Liver (tissue), 9 donors: ENCODE measurements around the gene GALK1. TPM values are rescaled to one million over a fixed set of nuclear protein-coding genes. Genes with fewer than 3 reads are reported as not detected.
A peak's percentile ranks its signal among the peaks of the same experiment; 100 is the strongest.

Experiments
- DNase-seq: peaks from one replicate; pipeline ENCODE4 v3.0.0-alpha.2; 2017; ENCODE audit warnings: low spot score
- H3K27ac ChIP-seq, 2 donors: one replicate each; pipeline ENCODE4 v1.7.0; 2013; ENCODE audit warnings: inconsistent platforms in 2 of 2, low read length in 2 of 2, control low read depth in 1 of 2, low read depth in 1 of 2, mild to moderate bottlenecking in 1 of 2
- H3K27me3 ChIP-seq, 4 donors: one replicate each; pipeline versions ENCODE4 v1.6.1 to v1.7.0; 2013; ENCODE audit warnings: low read length in 3 of 4, inconsistent platforms in 1 of 4, mild to moderate bottlenecking in 1 of 4, moderate library complexity in 1 of 4; ENCODE audit not compliant: control insufficient read depth in 4 of 4, insufficient read depth in 4 of 4
- H3K36me3 ChIP-seq, 4 donors: one replicate each; pipeline versions ENCODE4 v1.6.1 to v1.7.0; 2013; ENCODE audit warnings: low read length in 3 of 4, mild to moderate bottlenecking in 3 of 4, low read depth in 1 of 4, moderate library complexity in 1 of 4; ENCODE audit not compliant: control insufficient read depth in 4 of 4, insufficient read depth in 3 of 4
- H3K4me1 ChIP-seq, 4 donors: one replicate each; pipeline versions ENCODE4 v1.6.1 to v1.7.0; 2013; ENCODE audit warnings: low read length in 3 of 4, mild to moderate bottlenecking in 3 of 4, moderate library complexity in 1 of 4; ENCODE audit not compliant: control insufficient read depth in 4 of 4, insufficient read depth in 4 of 4
- H3K4me3 ChIP-seq, 3 donors: one replicate each; pipeline versions ENCODE4 v1.6.1 to v1.7.0; 2013; ENCODE audit warnings: low read length in 3 of 3, control low read depth in 1 of 3, low read depth in 1 of 3, mild to moderate bottlenecking in 1 of 3
- H3K9ac ChIP-seq, 2 donors: one replicate each; pipeline ENCODE4 v1.7.0; 2013; ENCODE audit warnings: low read length in 2 of 2, mild to moderate bottlenecking in 2 of 2, moderate library complexity in 2 of 2, control low read depth in 1 of 2, low read depth in 1 of 2
- H3K9me3 ChIP-seq, 4 donors: one replicate each; pipeline versions ENCODE4 v1.6.1 to v1.7.0; 2013; ENCODE audit warnings: low read length in 3 of 4; ENCODE audit not compliant: control insufficient read depth in 4 of 4
- EGR1 ChIP-seq, 2 donors: IDR thresholded peaks; 2 replicates each; pipeline ENCODE4 v1.6.1; 2016 to 2018; ENCODE audit warnings: antibody characterized with exemption in 2 of 2, low read depth in 2 of 2
- FOXA1 ChIP-seq: IDR thresholded peaks from 2 replicates; pipeline ENCODE4 v1.6.1; 2016; ENCODE audit warnings: antibody characterized with exemption
- FOXA2 ChIP-seq: IDR thresholded peaks from 2 replicates; pipeline ENCODE4 v1.6.1; 2016; ENCODE audit warnings: antibody characterized with exemption
- GABPA ChIP-seq, 2 donors: IDR thresholded peaks in 1 of 2; conservative IDR thresholded peaks in 1 of 2; 2 replicates each; pipeline ENCODE4 v1.6.1; 2016; ENCODE audit warnings: antibody characterized with exemption in 2 of 2, mild to moderate bottlenecking in 1 of 2, moderate library complexity in 1 of 2
- HNF4A ChIP-seq, 2 donors: conservative IDR thresholded peaks; 2 replicates each; pipeline ENCODE4 v1.6.1; 2016; ENCODE audit warnings: antibody characterized with exemption in 2 of 2, mild to moderate bottlenecking in 2 of 2
- HNF4G ChIP-seq: IDR thresholded peaks from 2 replicates; pipeline ENCODE4 v1.6.1; 2016; ENCODE audit warnings: antibody characterized with exemption
- JUND ChIP-seq, 2 donors: IDR thresholded peaks; 2 replicates each; pipeline ENCODE4 v1.6.1; 2016; ENCODE audit warnings: antibody characterized with exemption in 2 of 2
- NR2F2 ChIP-seq: IDR thresholded peaks from 2 replicates; pipeline ENCODE4 v1.6.1; 2016; ENCODE audit warnings: antibody characterized with exemption
- RAD21 ChIP-seq, 2 donors: IDR thresholded peaks; 2 replicates each; pipeline ENCODE4 v1.6.1; 2016; ENCODE audit warnings: antibody characterized with exemption in 2 of 2, mild to moderate bottlenecking in 2 of 2
- RXRA ChIP-seq, 2 donors: IDR thresholded peaks; 2 replicates each; pipeline ENCODE4 v1.6.1; 2017 to 2018; ENCODE audit warnings: antibody characterized with exemption in 2 of 2, mild to moderate bottlenecking in 1 of 2
- SP1 ChIP-seq: IDR thresholded peaks from 2 replicates; pipeline ENCODE4 v1.6.1; 2018; ENCODE audit warnings: antibody characterized with exemption, mild to moderate bottlenecking
- TAF1 ChIP-seq: conservative IDR thresholded peaks from 2 replicates; pipeline ENCODE4 v1.6.1; 2016; ENCODE audit warnings: antibody characterized with exemption, mild to moderate bottlenecking
- YY1 ChIP-seq: IDR thresholded peaks from 2 replicates; pipeline ENCODE4 v1.6.1; 2016; ENCODE audit warnings: antibody characterized with exemption, mild to moderate bottlenecking
- WGBS: extraction: QIAGEN DNeasy Blood & Tissue Kit; methylation state at CpG from one replicate; pipeline ENCODE4 v1.1.7; 2013; 5-methylcytosine and 5-hydroxymethylcytosine counted together
- polyA plus RNA-seq, 2 donors: library from polyadenylated mRNA; stranded (reverse) in 1 of 2; unstranded in 1 of 2; fragments of 200-250 nt in 1 of 2; fragments of >200 nt in 1 of 2; fragmentation: Nextera tagmentation in 1 of 2; extraction: Ambion mirVana in 1 of 2; gene quantifications; one replicate each; pipeline versions ENCODE4 v1.2.1 to v1.2.3, GENCODE V29; 2013 to 2015
- total RNA-seq, 2 donors: library from RNA; depleted of rRNA; stranded (reverse); fragments of >200 nt; gene quantifications; one replicate each; pipeline ENCODE4 v1.2.3, GENCODE V29; 2014
- TF ChIP-seq, protein P1 (sequence below): IDR thresholded peaks from 2 replicates; pipeline ENCODE4 v1.6.1; 2016; ENCODE audit warnings: antibody characterized with exemption
- TF ChIP-seq, protein P2 (sequence below): IDR thresholded peaks from 2 replicates; pipeline ENCODE4 v1.6.1; 2016; ENCODE audit warnings: antibody characterized with exemption
- TF ChIP-seq, protein P3 (sequence below): IDR thresholded peaks from 2 replicates; pipeline ENCODE4 v1.6.1; 2016; ENCODE audit warnings: antibody characterized with exemption, mild to moderate bottlenecking
- TF ChIP-seq, protein P4 (sequence below): IDR thresholded peaks from 2 replicates; pipeline ENCODE4 v1.6.1; 2016; ENCODE audit warnings: antibody characterized with exemption
- TF ChIP-seq, protein P5 (sequence below): fragments of 150-350 bp; IDR thresholded peaks from 2 replicates; pipeline ENCODE4 v1.5.1; 2017; ENCODE audit warnings: improper control_type of control experiment, low read depth, low read length; ENCODE audit not compliant: missing input control
- donor health status: healthy.
- donor health status: healthy.
- donor health status: healthy.
- donor health status: healthy.
- donor health status: healthy.

Gene GALK1
- total and polyA plus RNA-seq, 4 donors, result 59.0 to 230 (median 95.9) TPM

DNA sequence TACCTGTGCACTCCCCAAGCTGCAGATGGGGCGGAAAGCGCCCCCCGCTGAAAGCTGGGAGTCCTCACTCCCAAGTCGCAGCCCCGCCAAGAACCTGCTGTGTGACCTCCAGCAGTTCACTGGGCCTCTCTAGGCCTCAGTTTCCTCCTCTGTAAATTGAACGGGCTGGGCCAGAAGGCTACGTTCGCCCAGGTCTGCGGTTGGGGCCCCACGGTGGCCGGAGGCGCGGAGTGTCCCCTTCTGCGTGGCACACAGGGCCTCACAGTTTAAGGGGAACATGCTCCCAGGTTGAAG lies 628 bp downstream of the GALK1 start:
- H3K36me3 ChIP-seq, result peaks cover 0 to 5% (median 0%) of the 10 kb centered on the region in 4 donors
- 8% methylated on average over 14 of the region's 14 CpGs for WGBS
- DNase-seq, result no peak
- H3K4me3 ChIP-seq, result peak overlapping the region; percentile 80 to 89 (median 89)
- H3K9ac ChIP-seq, result peak overlapping the region; percentile 35 to 66
- TF ChIP-seq GABPA (IDR thresholded peaks at IDR 0.05 in 1 of 2, conservative IDR thresholded peaks at IDR 0.05 in 1 of 2) (no peak), HNF4A (conservative IDR thresholded peaks at IDR 0.05) (peak in 1 of 2 donors; percentile 40)
- H3K27ac ChIP-seq, result peak overlapping the region; percentile 76 to 95
- no peaks in the 10 kb centered on the region for H3K27me3 ChIP-seq
- peaks cover 10 to 29% (median 22%) of the 10 kb centered on the region in 4 donors for H3K4me1 ChIP-seq
- H3K9me3 ChIP-seq, result no peaks in the 10 kb centered on the region

DNA sequence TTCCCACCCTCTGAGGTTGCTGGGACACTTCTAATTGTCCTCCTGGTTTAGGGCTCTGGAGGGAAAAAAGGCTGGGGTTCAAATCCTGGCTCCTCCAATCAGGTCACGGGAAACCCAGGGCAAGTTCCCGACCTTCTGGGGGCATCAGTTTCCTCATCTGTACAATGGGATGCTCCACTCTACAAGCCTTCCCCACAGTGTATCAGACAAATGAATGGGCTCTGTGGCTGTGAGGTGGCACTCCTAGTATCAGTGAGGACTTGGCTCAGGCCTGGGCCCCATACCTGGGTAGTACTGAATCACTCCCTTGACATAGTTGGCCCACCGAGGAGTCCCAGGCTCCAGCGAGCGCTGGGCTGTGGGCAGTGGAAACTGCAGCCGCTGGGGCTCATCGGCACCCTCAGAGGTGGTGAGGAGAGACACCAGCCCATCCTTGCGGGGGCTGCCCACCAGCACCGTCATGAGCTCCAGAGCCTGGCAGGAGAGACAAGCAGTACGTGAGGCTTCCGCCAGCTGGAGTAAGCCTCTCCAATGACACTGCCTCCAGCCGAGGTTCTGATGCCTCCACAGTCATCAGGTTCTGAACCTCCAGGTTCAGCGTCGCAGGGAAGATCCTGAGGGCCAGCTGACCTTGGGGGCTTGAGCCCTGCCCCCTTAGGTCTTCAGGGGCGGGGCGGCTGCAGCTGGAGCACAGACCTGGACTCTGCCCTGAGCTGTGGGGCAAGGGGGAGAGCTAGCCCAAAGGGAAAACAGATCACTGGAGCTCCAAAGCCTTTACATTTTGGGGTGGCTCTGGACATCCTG lies 1.2 kb downstream of the GALK1 start:
- Histone ChIP-seq H3K9ac (peak overlapping the region; percentile 35 to 66), H3K36me3 (peaks cover 0 to 5% (median 0%) of the 10 kb centered on the region in 4 donors), H3K27ac (peak overlapping the region; percentile 76 to 95), H3K4me3 (peak overlapping the region; percentile 80 to 89 (median 89)), H3K27me3 (no peaks in the 10 kb centered on the region), H3K4me1 (peaks cover 10 to 28% (median 20%) of the 10 kb centered on the region in 4 donors), H3K9me3 (no peaks in the 10 kb centered on the region)
- TF ChIP-seq EGR1 (IDR thresholded peaks at IDR 0.05; ENCODE audit: low read depth in 2 of 2), result no peak
- TF ChIP-seq TAF1, result no peak
- TF ChIP-seq, protein P1, sequence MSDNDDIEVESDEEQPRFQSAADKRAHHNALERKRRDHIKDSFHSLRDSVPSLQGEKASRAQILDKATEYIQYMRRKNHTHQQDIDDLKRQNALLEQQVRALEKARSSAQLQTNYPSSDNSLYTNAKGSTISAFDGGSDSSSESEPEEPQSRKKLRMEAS, result no peak
- TF ChIP-seq HNF4A (conservative IDR thresholded peaks at IDR 0.05), result peak; percentile 76 to 92
- no peak for TF ChIP-seq YY1
- TF ChIP-seq, protein P2, sequence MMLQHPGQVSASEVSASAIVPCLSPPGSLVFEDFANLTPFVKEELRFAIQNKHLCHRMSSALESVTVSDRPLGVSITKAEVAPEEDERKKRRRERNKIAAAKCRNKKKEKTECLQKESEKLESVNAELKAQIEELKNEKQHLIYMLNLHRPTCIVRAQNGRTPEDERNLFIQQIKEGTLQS, result no peak
- no peak for TF ChIP-seq JUND (IDR thresholded peaks at IDR 0.05)
- TF ChIP-seq FOXA1, result no peak
- no peak for TF ChIP-seq FOXA2
- TF ChIP-seq NR2F2, result no peak
- TF ChIP-seq RAD21 (IDR thresholded peaks at IDR 0.05), result peak in 1 of 2 donors; percentile 5
- TF ChIP-seq, protein P3, sequence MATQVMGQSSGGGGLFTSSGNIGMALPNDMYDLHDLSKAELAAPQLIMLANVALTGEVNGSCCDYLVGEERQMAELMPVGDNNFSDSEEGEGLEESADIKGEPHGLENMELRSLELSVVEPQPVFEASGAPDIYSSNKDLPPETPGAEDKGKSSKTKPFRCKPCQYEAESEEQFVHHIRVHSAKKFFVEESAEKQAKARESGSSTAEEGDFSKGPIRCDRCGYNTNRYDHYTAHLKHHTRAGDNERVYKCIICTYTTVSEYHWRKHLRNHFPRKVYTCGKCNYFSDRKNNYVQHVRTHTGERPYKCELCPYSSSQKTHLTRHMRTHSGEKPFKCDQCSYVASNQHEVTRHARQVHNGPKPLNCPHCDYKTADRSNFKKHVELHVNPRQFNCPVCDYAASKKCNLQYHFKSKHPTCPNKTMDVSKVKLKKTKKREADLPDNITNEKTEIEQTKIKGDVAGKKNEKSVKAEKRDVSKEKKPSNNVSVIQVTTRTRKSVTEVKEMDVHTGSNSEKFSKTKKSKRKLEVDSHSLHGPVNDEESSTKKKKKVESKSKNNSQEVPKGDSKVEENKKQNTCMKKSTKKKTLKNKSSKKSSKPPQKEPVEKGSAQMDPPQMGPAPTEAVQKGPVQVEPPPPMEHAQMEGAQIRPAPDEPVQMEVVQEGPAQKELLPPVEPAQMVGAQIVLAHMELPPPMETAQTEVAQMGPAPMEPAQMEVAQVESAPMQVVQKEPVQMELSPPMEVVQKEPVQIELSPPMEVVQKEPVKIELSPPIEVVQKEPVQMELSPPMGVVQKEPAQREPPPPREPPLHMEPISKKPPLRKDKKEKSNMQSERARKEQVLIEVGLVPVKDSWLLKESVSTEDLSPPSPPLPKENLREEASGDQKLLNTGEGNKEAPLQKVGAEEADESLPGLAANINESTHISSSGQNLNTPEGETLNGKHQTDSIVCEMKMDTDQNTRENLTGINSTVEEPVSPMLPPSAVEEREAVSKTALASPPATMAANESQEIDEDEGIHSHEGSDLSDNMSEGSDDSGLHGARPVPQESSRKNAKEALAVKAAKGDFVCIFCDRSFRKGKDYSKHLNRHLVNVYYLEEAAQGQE, result no peak
- TF ChIP-seq, protein P4, sequence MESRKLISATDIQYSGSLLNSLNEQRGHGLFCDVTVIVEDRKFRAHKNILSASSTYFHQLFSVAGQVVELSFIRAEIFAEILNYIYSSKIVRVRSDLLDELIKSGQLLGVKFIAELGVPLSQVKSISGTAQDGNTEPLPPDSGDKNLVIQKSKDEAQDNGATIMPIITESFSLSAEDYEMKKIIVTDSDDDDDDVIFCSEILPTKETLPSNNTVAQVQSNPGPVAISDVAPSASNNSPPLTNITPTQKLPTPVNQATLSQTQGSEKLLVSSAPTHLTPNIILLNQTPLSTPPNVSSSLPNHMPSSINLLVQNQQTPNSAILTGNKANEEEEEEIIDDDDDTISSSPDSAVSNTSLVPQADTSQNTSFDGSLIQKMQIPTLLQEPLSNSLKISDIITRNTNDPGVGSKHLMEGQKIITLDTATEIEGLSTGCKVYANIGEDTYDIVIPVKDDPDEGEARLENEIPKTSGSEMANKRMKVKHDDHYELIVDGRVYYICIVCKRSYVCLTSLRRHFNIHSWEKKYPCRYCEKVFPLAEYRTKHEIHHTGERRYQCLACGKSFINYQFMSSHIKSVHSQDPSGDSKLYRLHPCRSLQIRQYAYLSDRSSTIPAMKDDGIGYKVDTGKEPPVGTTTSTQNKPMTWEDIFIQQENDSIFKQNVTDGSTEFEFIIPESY, result no peak
- TF ChIP-seq SP1, result peak; percentile 53
- TF ChIP-seq GABPA (IDR thresholded peaks at IDR 0.05 in 1 of 2, conservative IDR thresholded peaks at IDR 0.05 in 1 of 2), result no peak
- TF ChIP-seq, protein P5, sequence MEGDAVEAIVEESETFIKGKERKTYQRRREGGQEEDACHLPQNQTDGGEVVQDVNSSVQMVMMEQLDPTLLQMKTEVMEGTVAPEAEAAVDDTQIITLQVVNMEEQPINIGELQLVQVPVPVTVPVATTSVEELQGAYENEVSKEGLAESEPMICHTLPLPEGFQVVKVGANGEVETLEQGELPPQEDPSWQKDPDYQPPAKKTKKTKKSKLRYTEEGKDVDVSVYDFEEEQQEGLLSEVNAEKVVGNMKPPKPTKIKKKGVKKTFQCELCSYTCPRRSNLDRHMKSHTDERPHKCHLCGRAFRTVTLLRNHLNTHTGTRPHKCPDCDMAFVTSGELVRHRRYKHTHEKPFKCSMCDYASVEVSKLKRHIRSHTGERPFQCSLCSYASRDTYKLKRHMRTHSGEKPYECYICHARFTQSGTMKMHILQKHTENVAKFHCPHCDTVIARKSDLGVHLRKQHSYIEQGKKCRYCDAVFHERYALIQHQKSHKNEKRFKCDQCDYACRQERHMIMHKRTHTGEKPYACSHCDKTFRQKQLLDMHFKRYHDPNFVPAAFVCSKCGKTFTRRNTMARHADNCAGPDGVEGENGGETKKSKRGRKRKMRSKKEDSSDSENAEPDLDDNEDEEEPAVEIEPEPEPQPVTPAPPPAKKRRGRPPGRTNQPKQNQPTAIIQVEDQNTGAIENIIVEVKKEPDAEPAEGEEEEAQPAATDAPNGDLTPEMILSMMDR, result no peak
- peak in 1 of 2 donors; percentile 40 for TF ChIP-seq RXRA (IDR thresholded peaks at IDR 0.05)
- TF ChIP-seq HNF4G, result peak; percentile 67
- no peak for DNase-seq
- WGBS, result 62% methylated on average over 16 of the region's 16 CpGs
